GM13976 (cell line): Measurements from ENCODE around the gene TEX101.
"Not testable (repeated sequence)": the region's sequence is repeated elsewhere in the genome, so short reads cannot be mapped to it uniquely, and the experiment has no call there.

Source experiments
- DNase-seq: peaks from one replicate; pipeline ENCODE4 v3.0.0; 2012; ENCODE audit warnings: low spot score
- in situ Hi-C: fragments of 300-500 bp; cut with MboI; formaldehyde crosslinking; loops from one replicate; pipeline ENCODE4 v1.12.0; 2022; ENCODE audit warnings: low sequenced_read_pairs, mixed read lengths, inconsistent platforms; ENCODE audit not compliant: unreplicated experiment
- TF ChIP-seq, protein P1 (sequence below): IDR thresholded peaks from 2 replicates; pipeline ENCODE4 v1.5.1; 2012; ENCODE audit warnings: borderline replicate concordance, mild to moderate bottlenecking; ENCODE audit not compliant: insufficient read depth; ENCODE audit errors: extremely low read depth, missing control alignments, control extremely low read depth

The TEX101 gene

DNA sequence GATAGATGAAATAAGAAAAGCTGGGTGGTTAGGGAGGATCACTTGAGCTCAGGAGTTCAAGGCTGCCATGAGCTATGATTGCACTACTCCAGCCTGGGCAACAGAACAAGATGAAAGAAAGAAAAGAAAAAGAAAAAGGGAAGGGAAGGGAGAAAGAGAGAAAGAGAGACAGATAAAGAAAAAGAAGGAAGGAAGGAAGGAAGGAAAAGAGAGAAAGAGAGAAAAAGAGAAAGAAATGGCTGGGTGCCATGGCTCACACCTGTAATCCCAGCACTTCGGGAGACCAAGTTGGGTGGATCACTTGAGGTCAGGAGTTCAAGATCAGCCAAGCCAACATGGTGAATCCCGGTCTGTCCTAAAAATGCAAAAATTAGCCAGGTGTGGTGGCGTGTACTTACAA lies 21.1 kb downstream of the TEX101 start:
- in situ Hi-C loops: no loop called here
- no peak for DNase-seq
- TF ChIP-seq, protein P1, sequence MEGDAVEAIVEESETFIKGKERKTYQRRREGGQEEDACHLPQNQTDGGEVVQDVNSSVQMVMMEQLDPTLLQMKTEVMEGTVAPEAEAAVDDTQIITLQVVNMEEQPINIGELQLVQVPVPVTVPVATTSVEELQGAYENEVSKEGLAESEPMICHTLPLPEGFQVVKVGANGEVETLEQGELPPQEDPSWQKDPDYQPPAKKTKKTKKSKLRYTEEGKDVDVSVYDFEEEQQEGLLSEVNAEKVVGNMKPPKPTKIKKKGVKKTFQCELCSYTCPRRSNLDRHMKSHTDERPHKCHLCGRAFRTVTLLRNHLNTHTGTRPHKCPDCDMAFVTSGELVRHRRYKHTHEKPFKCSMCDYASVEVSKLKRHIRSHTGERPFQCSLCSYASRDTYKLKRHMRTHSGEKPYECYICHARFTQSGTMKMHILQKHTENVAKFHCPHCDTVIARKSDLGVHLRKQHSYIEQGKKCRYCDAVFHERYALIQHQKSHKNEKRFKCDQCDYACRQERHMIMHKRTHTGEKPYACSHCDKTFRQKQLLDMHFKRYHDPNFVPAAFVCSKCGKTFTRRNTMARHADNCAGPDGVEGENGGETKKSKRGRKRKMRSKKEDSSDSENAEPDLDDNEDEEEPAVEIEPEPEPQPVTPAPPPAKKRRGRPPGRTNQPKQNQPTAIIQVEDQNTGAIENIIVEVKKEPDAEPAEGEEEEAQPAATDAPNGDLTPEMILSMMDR: no peak

GRCh38 chr19:43437284-43437683 lies 22.6 kb downstream of the TEX101 start:
- not testable (repeated sequence) for DNase-seq

DNA sequence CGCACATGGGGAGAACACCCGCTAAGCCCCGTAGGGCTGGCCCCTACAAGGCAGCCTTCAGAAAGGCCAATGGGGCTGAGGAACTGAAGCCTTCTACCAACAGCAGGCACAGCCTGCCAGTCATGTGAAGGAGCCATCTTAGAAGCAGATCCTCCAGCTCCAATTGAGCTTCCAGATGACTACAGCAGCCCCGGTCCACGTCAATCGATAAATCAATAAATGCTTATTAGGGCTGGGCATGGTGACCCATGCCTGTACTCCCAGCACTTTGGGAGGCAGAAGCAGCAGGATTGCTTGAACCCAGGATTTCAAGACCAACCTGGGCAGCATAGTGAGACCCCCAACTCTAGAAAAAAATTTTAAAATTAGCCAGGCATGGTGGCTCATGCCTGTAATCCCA lies 23.0 kb downstream of the TEX101 start:
- in situ Hi-C loops: no loop called here
- no peak for DNase-seq
- TF ChIP-seq, protein P1: no peak

More at GRCh38 chr19:43437284-43437683, 22.6 kb downstream of the TEX101 start:
- in situ Hi-C loops: not testable (repeated sequence)

- DNase-seq: no peak
- in situ Hi-C loops: no loop called here
- TF ChIP-seq, protein P1: no peak
Measured at GRCh38 chr19:43438291-43439031, 23.8 kb downstream of the TEX101 start.

DNA sequence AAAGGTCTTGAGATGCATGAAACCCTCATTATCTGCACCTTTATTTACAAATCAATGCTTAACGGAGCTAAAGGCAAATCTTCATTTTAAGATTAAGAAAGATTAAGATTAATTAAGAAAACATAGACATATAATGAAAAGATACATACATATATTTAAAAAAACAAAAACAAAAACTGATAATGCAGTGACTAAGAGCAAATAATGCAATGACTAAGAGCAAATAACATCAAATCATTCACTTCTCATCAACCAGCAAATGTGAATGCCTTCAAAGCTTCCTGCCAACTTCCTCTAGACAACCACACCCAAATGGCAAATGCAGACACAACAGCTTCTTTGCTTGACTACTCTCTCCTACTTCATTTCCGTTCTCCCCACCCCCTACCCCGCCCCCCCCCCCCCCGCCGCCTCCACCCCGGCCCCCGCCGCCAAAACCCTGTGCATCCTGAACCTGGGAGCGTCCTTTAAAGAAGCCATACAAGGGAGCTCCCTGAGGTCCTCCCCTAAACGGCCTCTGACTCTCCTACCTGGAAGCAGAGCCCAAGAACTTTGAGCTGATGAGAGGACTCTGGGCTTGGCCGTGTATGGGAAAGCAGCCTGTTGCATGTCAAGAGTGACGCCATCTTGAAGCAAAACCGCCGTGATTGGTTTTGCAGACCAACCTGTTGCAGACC lies 24.5 kb downstream of the TEX101 start:
- TF ChIP-seq, protein P1: no peak
- in situ Hi-C loops: no loop called here
- no peak for DNase-seq

DNA sequence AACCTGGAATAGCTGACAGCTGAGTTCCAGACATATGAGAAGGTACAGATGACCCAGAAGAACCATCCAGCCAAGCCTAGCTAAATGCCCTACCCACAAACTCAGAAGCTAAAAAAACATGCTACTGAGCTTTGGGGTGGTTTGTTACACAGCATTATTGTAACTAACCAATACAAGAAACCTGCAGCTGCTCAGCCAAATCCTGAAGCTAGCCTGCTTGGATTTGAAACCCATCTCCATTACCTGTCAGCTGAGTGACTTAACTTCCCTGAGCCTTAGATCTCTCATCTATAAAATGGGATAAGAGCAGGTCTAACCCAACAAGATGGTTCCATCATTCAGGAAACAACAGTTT lies 25.0 kb downstream of the TEX101 start:
- no peak for DNase-seq
- in situ Hi-C loops: no loop called here
- TF ChIP-seq, protein P1: no peak

- in situ Hi-C loops: no loop called here
Measured at GRCh38 chr19:43441716-43442115, 27.0 kb downstream of the TEX101 start.

DNA sequence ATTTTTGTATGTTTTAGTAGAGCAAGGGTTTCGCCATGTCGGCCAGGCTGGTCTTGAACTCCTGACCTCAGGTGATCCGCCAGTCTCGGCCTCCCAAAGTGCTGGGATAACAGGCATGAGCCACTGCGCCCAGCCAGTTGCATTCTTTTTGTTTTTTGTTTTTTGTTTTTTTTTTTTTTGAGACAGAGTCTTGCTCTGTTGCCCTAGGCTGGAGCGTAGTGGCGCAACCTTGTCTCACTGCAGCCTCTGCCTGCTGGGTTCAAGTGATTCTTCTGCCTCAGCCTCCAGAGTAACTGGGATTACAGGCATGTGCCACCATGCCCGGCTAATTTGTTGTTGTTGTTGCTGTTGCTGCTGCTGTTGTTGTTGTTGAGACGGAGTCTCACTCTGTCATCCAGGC lies 29.4 kb downstream of the TEX101 start:
- in situ Hi-C loops, DNase-seq: not testable (repeated sequence)

More at GRCh38 chr19:43441716-43442115, 27.0 kb downstream of the TEX101 start:
- no peak for DNase-seq
- TF ChIP-seq, protein P1: no peak
